GM18502 (cell line): ENCODE data around the gene ZMPSTE24.
A peak's percentile ranks its signal among the peaks of the same experiment; 100 is the strongest.
"Not testable (repeated sequence)": the region's sequence is repeated elsewhere in the genome, so short reads cannot be mapped to it uniquely, and the experiment has no call there.

Experiments
- ATAC-seq: cut with Tn5 transposase; IDR thresholded peaks from one replicate; pipeline ENCODE4 v1.9.1; 2021; ENCODE audit warnings: mild to moderate bottlenecking; ENCODE audit not compliant: unreplicated experiment, poor library complexity

The ZMPSTE24 gene

DNA sequence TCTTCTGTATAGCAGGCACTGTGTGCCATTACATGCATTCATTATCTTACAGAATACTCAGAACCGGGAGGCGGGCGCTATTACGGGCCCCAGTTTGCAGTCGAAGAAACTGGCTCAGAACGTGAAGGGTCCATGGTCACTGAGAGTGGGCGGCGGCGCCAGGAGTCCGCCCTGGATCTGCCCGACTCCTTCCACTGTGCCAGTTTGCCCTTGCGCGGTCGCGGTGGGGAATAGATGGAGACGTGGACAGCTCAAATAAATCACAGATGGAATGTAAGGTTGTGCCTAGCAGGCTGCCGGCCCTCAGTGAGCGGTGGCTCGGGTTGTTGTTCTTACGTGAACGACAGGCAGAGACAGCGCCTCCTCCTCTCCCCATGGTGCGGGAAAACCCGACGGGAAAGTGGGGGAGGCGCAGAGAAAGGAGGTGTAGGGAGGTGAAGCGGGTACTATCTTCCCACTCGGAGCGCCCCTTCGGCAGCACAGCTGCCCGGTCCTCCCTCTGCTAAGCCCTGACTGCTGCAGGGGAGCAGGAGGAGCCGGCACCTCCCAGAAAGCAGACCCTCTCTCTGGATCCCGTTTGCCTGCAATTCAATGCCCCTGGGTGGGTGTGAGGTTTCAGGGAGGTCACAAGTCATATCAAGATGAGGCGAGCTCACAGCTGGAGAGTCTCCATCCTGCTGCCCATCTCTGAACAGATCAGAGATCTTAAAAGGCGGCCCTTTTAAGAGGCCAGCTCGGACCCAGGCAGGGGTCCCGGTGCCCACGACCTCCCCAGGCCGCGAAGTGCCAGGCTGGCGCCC is 58.0 kb downstream of the ZMPSTE24 start:
- no peak for ATAC-seq

DNA sequence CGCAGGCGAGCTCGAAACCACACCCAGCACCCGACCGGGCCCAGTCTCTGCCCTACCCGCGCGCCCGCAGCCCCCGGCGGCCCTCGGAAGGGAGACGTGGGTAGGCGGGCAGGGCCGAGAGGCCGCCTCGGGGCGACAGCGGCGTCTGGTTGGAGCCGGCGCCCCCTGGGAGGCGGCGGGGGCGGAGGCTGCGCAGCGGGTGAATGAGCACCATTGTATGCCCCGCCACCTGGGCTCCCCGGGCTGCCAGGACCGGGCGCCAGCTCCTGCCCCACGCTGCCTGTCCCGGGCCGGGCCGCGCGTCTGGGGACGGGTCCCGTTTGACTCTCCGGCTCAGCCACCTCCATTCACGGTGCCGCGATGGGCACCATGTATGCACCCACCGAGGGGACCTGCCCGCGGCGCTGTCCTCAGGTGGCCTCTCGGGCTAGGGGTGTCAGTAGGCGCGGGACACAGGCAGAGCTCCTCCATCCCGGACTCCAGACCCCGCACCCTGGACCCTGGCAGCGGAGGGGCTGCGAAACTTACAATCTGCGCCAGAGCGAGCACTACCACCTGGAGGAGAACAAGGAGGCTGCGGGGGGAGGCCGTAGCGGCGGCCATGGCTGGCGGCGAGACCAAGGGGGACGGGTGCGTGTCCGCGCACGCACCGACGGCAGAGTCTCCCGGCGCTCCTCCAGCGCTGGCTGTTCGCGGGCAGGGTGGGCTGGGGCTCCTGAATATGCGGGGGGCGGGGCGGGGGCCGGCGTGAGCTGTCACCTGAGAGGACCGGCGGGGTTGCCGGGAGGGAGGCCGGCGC is 58.8 kb downstream of the ZMPSTE24 start, which contains the start of gene COL9A2:
Gene COL9A2, minus strand, starts transcription at position 692 of the 799 bp plus-strand sequence. Its CDS starts 89 bp downstream, at position 603.
- peak; percentile 35 for ATAC-seq

DNA sequence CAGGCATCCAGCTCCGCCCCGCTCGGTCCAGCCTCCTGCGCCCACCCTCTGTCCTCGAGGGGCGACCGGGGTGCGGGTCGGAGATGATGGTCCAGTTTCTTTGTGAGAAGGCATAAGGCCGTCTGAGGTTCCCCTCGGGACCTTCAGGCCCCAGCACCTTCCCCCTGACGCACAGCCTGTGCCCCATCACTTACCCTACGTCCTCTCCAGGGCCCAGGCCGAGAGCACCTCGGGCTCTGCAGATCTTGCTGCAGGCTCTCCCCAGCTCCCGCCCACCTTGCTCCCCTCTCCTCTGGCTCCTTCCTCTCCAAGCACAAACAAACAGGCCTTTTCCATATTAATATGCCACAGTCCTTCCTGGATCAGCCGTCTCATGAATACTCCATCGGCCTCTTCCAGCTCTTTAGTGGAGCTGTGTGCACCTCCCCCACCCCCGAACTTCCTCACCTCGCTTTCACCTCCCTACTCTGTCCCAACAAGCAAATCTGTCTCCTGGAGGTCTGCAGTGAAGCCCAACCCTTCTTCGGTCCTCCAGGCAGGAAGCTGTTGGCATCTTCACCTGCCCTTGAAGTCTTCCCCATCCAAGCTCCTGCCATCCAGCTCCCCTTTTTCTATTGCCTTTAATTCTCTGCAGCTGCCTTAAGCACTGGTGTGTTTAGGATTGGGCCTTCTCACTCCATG is 59.5 kb downstream of the ZMPSTE24 start:
- ATAC-seq, result no peak

DNA sequence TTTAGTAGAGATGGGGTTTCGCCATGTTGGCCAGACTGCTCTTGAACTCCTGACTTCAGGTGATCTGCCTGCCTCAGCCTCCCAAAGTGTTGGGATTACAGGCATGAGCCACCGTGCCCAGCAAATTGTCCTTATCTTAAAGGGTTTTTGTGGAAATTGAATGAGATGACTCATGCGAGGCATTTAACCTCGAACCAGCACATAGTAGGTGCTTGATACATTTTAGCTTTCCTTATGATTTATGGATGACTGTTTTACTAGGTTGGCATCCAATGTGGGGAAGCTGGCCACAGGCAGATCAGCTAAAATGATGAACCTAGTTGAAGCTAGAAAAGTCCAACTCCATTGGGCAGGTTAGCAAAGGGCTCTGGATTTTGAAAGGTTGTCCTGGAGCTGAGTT is 60.4 kb downstream of the ZMPSTE24 start:
- ATAC-seq, result no peak

DNA sequence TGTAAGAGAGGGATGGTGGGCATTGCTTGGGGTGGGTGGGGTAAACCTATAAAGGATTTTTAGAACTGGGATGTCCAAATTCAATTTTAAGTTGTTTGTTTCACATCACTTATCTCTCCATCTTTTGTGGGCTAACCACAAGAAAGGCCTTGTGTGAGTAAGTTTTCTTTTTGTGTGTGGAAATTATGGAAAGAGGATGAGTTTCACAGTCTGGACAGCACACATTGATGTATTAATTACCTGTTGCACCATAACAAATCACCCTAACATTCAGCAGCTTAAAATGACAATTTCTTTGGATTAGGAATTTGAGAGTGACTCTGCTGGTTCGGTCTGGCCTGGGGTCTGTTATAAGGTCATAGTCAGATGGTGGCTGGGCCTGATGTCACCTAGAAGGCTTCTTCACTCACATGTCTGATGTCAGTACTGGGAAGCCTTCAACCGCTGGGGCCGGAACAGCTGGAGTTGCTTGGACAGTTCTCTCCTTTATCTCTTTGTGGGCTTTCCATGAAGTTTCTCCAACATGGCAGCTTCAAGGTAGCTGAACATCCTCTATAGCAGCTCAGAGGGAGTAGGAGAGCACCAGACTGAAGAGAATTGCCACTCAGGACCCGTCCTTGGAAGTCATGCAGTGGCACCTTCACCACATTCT is 61.1 kb downstream of the ZMPSTE24 start:
- ATAC-seq, result no peak

DNA sequence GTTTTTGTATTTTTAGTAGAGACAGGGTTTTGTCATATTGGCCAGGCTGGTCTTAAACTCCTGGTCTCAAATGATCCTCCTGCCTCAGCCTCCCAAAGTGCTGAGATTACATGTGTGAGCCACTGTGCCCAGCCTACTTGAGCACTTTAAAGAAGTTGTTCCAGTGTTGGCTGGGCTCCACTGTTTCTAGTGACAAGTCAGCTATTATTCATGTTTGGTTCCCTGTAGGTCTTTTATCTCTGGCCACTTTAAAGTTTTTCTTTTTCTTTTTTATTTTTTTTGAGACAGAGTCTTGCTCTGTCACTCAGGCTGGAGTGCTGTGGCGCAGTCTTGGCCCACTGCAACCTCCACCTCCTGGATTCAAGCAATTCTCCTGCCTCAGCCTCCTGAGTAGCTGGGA is 73.4 kb downstream of the ZMPSTE24 start:
- not testable (repeated sequence) for ATAC-seq

DNA sequence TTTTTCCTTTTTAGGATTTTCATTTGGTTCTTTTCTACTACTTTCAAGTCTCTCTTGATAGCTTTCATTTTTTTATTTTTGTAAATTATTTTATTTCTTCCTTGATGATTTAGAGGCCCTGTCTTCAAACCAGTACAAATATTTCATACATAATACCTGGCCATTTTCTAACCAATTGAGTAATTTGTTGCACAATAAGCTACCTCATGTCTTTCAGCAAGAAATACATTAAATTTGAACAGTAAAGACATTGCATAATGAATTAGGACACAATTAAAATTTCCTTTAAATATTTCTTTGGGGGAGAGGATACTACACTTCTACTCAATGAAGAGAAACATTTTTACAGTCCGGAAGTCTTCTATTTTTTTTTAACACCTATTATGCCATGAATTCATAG is 74.7 kb downstream of the ZMPSTE24 start:
- no peak for ATAC-seq

DNA sequence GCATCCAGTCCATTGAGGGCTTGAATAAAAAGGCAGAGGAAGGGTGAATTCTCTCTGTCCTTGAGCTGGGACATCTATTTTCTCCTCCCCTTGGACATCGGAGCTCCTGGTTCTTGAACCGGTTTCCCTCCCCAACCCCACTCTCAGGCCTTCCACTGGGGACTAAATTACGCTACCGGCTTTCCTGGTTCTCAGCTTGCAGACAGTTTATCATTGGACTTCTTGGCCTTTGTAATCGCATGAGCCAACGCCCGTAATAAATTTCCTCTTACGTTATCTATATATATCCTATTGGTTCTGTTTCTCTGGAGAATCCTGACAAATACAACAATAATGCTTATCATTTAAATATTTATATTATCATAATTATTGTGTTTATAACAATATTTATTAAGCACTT is 79.4 kb downstream of the ZMPSTE24 start:
- ATAC-seq, result no peak

DNA sequence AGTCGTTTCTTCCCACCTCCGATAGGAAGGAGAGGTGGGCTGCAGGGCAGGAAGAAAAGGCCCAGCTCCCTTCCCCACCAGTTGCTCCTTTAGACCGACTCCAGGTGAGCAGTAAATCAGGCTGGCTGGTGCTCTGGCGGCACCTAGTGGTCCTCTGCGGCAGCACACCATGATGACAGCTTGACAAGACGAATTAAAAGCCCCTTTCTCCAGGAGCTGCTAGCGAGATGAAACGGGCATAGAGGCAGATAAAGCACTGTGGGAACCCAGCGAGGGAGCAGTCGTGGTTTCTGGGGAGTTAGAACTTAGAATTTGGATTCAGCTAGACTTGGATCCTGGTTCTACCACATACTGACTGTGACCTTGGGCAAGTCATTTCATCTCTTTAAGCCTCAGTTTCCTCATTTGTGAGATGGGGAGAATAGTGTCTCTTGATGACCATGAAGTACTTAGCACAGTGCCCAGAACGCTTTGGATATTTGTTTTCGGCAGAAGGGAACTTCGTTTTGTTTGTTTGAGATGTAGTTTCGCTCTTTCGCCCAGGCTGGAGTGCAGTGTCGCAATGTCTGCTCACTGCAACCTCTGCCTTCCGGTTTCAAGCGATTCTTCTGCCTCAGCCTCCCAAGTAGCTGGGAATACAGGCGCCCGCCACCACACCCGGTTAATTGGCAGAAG is 80.8 kb downstream of the ZMPSTE24 start:
- peak; percentile 65 for ATAC-seq

DNA sequence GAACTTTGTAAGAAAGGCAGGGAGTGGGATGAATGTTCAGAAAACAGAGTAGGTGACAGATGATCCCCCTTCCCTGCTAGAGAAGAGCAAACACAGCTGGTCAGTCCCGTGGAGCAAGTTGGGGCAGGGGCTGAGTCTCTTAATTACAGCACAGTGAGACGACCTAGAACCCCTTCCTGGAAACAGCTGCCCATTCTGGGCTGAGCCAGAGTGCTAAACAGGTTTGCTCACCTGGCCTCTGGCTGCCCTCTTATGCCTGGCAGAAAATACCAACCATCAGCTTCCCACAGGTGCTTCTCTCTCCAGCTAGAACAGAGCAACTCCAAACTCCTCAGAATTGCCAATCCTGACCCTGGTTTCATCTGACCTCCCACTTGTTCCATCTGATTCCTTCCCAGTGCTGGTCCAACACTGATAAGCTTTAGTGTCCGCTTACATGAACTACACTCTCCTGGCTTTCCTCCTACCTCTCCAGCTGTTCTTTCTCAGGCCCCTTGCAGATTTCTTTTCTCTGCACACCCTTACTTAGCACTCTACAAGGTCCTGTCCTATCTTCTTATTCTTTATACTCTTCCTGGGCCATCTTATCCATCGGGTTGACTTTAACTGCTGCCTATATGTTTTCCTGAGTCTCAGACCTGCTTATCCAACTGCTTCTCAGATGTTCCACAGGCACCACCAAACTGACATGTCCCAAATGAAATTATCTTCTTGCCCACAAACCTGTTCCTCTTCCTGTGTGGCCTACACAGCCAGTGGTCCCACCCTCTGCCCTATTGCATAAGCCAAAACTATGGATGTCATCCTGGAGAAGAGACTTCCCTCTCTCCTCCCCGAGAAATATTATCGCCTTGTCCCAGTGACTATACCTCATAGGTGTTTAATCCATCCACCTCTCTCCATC is 81.6 kb downstream of the ZMPSTE24 start:
- ATAC-seq, result no peak

DNA sequence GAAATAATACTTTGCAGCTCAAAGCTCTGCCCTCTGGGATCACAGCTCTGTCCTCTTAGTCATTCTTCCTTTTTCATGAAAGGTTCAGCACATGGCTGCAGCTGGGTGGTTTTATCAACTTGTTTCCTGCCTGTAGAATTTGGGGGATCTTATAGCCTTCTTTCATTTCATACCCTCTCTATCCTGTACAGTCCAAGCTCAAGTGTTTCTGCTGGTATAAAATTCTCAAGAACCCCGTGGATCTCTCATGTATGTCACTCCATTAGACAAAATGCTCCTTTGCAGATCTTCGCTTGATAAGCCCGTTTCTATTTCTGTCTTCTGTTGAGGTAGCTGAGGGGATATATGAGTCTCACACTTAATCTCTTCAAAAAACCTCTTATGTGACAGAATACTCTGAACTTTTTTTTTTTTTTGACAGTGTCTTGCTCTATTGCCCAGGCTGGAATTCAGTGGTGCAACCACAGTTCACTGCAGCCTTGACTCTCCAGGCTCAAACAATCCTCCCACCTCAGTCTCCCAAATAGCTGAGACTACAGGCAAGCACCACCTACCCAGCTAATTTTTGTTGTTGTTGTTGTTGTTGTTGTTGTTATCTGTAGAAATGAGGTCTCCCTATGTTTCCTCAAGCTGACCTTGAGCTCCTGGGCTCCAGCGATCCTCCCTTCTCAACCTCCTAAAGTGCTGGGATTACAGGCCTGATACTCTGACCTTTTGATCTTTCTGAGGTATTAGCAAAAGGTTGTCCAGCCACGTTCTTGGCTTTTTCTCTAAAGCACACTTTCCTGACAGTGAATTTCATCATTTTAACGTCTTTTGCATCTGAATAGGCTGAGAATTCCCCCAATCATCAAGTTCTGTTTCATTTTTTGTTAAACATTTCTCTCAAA is 83.7 kb downstream of the ZMPSTE24 start:
- ATAC-seq, result no peak

DNA sequence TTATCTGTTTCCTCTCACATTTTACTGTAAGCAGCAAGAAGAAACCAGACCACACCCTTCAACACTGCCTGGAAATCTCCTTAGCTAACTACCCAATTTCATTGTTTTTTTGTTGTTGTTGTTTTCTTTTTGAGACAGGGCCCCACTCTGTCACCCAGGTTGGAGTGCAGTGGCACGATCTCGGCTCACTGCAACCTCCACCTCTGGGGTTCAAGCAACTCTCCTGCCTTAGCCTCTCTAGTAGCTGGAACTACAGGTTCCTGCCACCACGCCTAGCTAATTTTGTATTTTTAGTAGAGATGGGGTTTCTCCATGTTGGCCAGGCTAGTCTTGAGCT is 84.3 kb downstream of the ZMPSTE24 start:
- ATAC-seq, result not testable (repeated sequence)
